ENCODE measurements around the gene TBL1X.

The TBL1X gene

GRCh38 chrX:9676306-9676705 is 211.4 kb downstream of the TBL1X start:
- no peak for DNase-seq (ENCODE audit: low read depth)
- no peak for TF ChIP-seq CTCF (IDR thresholded peaks at IDR 0.05; ENCODE audit: low read depth, low read length, missing control alignments)
- H3K4me3 ChIP-seq (ENCODE audit: low read depth, low read length), result no peak overlapping the region

- DNase-seq (ENCODE audit: low read depth), result no peak
- no peak overlapping the region for H3K4me3 ChIP-seq (ENCODE audit: low read depth, low read length)
- TF ChIP-seq CTCF (IDR thresholded peaks at IDR 0.05; ENCODE audit: low read depth, low read length, missing control alignments), result no peak
Observed at GRCh38 chrX:9676738-9677097, 211.9 kb downstream of the TBL1X start.

GRCh38 chrX:9677098-9677739 is 212.4 kb downstream of the TBL1X start:
- no peak overlapping the region for H3K4me3 ChIP-seq (ENCODE audit: low read depth, low read length)
- peak; percentile 83 for DNase-seq (ENCODE audit: low read depth)

GRCh38 chrX:9678215-9678965 is 213.5 kb downstream of the TBL1X start:
- no peak for TF ChIP-seq CTCF (IDR thresholded peaks at IDR 0.05; ENCODE audit: low read depth, low read length, missing control alignments)
- DNase-seq (ENCODE audit: low read depth), result no peak
- H3K4me3 ChIP-seq (ENCODE audit: low read depth, low read length), result no peak overlapping the region

More at GRCh38 chrX:9677098-9677739, 212.4 kb downstream of the TBL1X start:
- no peak for TF ChIP-seq CTCF (IDR thresholded peaks at IDR 0.05; ENCODE audit: low read depth, low read length, missing control alignments)

- TF ChIP-seq CTCF (IDR thresholded peaks at IDR 0.05; ENCODE audit: low read depth, low read length, missing control alignments), result no peak
- H3K4me3 ChIP-seq (ENCODE audit: low read depth, low read length), result no peak overlapping the region
- DNase-seq (ENCODE audit: low read depth), result no peak
Observed at GRCh38 chrX:9681011-9681410, 216.2 kb downstream of the TBL1X start.

- DNase-seq (ENCODE audit: low read depth), result no peak
- no peak for TF ChIP-seq CTCF (IDR thresholded peaks at IDR 0.05; ENCODE audit: low read depth, low read length, missing control alignments)
- H3K4me3 ChIP-seq (ENCODE audit: low read depth, low read length), result no peak overlapping the region
Observed at GRCh38 chrX:9681422-9681821, 216.6 kb downstream of the TBL1X start.

- no peak for TF ChIP-seq CTCF (IDR thresholded peaks at IDR 0.05; ENCODE audit: low read depth, low read length, missing control alignments)
- DNase-seq (ENCODE audit: low read depth), result no peak
- H3K4me3 ChIP-seq (ENCODE audit: low read depth, low read length), result no peak overlapping the region
Observed at GRCh38 chrX:9682456-9682855, 217.6 kb downstream of the TBL1X start.

All from GM12864 (cell line).